ENCODE results near the gene LAMB4.

- TF ChIP-seq CTCF (IDR thresholded peaks at IDR 0.05): no peak
- TF ChIP-seq POLR2A (IDR thresholded peaks at IDR 0.05; ENCODE audit: low read depth): no peak
These were observed 35.8 kb downstream of the LAMB4 start for GRCh38 chr7:108094346-108094745.

Data from esophagus muscularis mucosa (tissue), 3 donors.